ENCODE measurements around the gene PTGFRN.

The PTGFRN gene

DNA sequence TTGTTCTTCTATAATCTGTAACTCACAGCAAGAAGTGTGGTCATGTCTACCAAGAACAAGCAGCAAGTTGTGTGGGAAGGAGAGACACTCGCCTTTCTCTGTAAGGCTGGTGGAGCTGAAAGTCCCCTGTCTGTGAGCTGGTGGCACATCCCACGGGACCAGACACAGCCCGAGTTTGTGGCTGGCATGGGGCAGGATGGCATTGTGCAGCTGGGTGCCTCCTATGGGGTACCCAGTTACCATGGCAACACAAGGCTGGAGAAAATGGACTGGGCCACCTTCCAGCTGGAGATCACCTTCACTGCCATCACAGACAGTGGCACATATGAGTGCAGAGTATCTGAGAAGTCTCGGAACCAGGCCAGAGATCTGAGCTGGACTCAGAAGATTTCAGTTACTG, 107.3 kb downstream of the PTGFRN start:
- H3K4me3 ChIP-seq (ENCODE audit: extremely low read depth, insufficient read depth, low read length, poor library complexity, severe bottlenecking) = no peak overlapping the region
- H3K36me3 ChIP-seq (ENCODE audit: control insufficient read depth, insufficient read depth, low read length) = no peaks in the 10 kb centered on the region
- no peaks in the 10 kb centered on the region for H3K9me3 ChIP-seq (ENCODE audit: control insufficient read depth, low read length)
- WGBS, 2 experiments (ENCODE audit: insufficient coverage in 2 of 2) = 84 to 100% methylated on average over 2 to 3 of the region's 4 CpGs
- no peak overlapping the region for H3K27ac ChIP-seq (ENCODE audit: low read depth, low read length, severe bottlenecking)
- H3K4me1 ChIP-seq (ENCODE audit: control insufficient read depth, insufficient read depth, low read length, poor library complexity, severe bottlenecking) = no peaks in the 10 kb centered on the region

- no peak overlapping the region for H3K27ac ChIP-seq (ENCODE audit: low read depth, low read length, severe bottlenecking)
- H3K4me3 ChIP-seq (ENCODE audit: extremely low read depth, insufficient read depth, low read length, poor library complexity, severe bottlenecking) = no peak overlapping the region
- no peaks in the 10 kb centered on the region for H3K36me3 ChIP-seq (ENCODE audit: control insufficient read depth, insufficient read depth, low read length)
- H3K9me3 ChIP-seq (ENCODE audit: control insufficient read depth, low read length) = no peaks in the 10 kb centered on the region
- no peaks in the 10 kb centered on the region for H3K4me1 ChIP-seq (ENCODE audit: control insufficient read depth, insufficient read depth, low read length, poor library complexity, severe bottlenecking)
- WGBS, 2 experiments (ENCODE audit: insufficient coverage in 2 of 2) = 68 to 86% methylated on average over 1 to 3 of the region's 3 CpGs
Measured at GRCh38 chr1:117017648-117018047, 107.9 kb downstream of the PTGFRN start.

GRCh38 chr1:117020526-117021156, 110.9 kb downstream of the PTGFRN start:
- WGBS, 2 experiments (ENCODE audit: insufficient coverage in 2 of 2) = no CpG with 5 or more reads among the region's 1 CpG
- Histone ChIP-seq H3K4me3 (ENCODE audit: extremely low read depth, insufficient read depth, low read length, poor library complexity, severe bottlenecking) (no peak overlapping the region), H3K4me1 (ENCODE audit: control insufficient read depth, insufficient read depth, low read length, poor library complexity, severe bottlenecking) (no peaks in the 10 kb centered on the region), H3K36me3 (ENCODE audit: control insufficient read depth, insufficient read depth, low read length) (no peaks in the 10 kb centered on the region), H3K27ac (ENCODE audit: low read depth, low read length, severe bottlenecking) (no peak overlapping the region), H3K9me3 (ENCODE audit: control insufficient read depth, low read length) (no peaks in the 10 kb centered on the region)

- no peaks in the 10 kb centered on the region for H3K36me3 ChIP-seq (ENCODE audit: control insufficient read depth, insufficient read depth, low read length)
- peaks cover 7% of the 10 kb centered on the region for H3K4me1 ChIP-seq (ENCODE audit: control insufficient read depth, insufficient read depth, low read length, poor library complexity, severe bottlenecking)
- H3K4me3 ChIP-seq (ENCODE audit: extremely low read depth, insufficient read depth, low read length, poor library complexity, severe bottlenecking) = no peak overlapping the region
- WGBS, 2 experiments (ENCODE audit: insufficient coverage in 2 of 2) = no CpG with 5 or more reads among the region's 3 CpGs
- no peaks in the 10 kb centered on the region for H3K9me3 ChIP-seq (ENCODE audit: control insufficient read depth, low read length)
- no peak overlapping the region for H3K27ac ChIP-seq (ENCODE audit: low read depth, low read length, severe bottlenecking)
Measured at GRCh38 chr1:117022114-117022513, 112.4 kb downstream of the PTGFRN start.

DNA sequence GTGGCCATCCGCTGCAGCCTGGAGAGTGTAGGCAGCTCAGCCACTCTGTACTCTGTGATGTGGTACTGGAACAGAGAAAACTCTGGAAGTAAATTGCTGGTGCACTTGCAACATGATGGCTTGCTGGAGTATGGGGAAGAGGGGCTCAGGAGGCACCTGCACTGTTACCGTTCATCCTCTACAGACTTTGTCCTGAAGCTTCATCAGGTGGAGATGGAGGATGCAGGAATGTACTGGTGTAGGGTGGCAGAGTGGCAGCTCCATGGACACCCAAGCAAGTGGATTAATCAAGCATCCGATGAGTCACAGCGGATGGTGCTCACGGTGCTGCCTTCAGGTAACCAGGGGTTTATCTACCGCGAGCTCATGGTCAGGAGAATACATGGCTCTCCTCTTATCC, 115.9 kb downstream of the PTGFRN start:
- WGBS, 2 experiments (ENCODE audit: insufficient coverage in 2 of 2) = 92 to 100% methylated on average over 4 to 7 of the region's 7 CpGs

DNA sequence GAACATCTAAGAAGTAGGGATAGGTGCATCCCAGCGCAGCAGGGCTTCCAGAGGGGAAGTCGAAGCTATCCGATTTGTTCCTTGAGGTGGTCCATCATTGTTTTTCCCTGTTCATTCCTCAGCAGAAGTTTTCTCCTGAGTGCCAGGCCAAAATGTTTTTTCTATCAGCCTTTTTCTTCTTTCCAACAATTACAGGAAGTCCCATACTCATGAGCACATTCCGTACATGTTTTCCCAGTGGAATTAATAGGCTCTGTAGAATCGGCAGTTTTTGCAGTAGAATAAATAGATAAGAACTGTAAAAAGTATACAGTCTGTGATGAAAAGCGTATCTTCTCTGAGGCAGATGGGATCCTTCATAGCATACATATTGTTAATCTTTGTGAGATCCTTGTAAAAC, 116.6 kb downstream of the PTGFRN start:
- no peak overlapping the region for H3K27ac ChIP-seq (ENCODE audit: low read depth, low read length, severe bottlenecking)
- H3K9me3 ChIP-seq (ENCODE audit: control insufficient read depth, low read length) = no peaks in the 10 kb centered on the region
- H3K36me3 ChIP-seq (ENCODE audit: control insufficient read depth, insufficient read depth, low read length) = no peaks in the 10 kb centered on the region
- no peak overlapping the region for H3K4me3 ChIP-seq (ENCODE audit: extremely low read depth, insufficient read depth, low read length, poor library complexity, severe bottlenecking)
- WGBS, 2 experiments (ENCODE audit: insufficient coverage in 2 of 2) = 96 to 97% methylated on average over 3 to 4 of the region's 6 CpGs
- peaks cover 7% of the 10 kb centered on the region for H3K4me1 ChIP-seq (ENCODE audit: control insufficient read depth, insufficient read depth, low read length, poor library complexity, severe bottlenecking)

More for the DNA sequence above, 115.9 kb downstream of the PTGFRN start:
- H3K9me3 ChIP-seq (ENCODE audit: control insufficient read depth, low read length) = no peaks in the 10 kb centered on the region
- no peak overlapping the region for H3K4me3 ChIP-seq (ENCODE audit: extremely low read depth, insufficient read depth, low read length, poor library complexity, severe bottlenecking)
- H3K36me3 ChIP-seq (ENCODE audit: control insufficient read depth, insufficient read depth, low read length) = no peaks in the 10 kb centered on the region
- H3K4me1 ChIP-seq (ENCODE audit: control insufficient read depth, insufficient read depth, low read length, poor library complexity, severe bottlenecking) = peaks cover 7% of the 10 kb centered on the region
- H3K27ac ChIP-seq (ENCODE audit: low read depth, low read length, severe bottlenecking) = no peak overlapping the region

DNA sequence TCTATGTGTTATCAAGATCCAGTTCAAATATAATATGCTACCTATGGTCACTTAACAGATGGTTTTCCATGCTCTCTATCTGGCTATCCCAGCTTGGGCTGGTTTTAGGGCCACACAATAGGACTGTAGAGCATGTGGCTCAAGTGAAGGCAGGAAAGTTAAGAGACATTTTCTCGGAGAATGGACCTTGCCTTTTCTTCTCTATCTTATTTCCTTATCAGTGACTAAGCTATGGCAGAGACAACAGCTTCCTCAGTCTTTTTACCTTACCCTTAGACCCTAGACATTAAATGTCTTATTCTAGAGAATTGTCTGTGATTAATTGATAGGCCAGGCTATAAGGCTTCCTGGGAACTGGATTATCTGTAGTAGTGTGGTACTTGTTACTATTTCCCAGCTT, 120.0 kb downstream of the PTGFRN start:
- H3K4me3 ChIP-seq (ENCODE audit: extremely low read depth, insufficient read depth, low read length, poor library complexity, severe bottlenecking) = no peak overlapping the region
- H3K9me3 ChIP-seq (ENCODE audit: control insufficient read depth, low read length) = no peaks in the 10 kb centered on the region
- WGBS, 2 experiments (ENCODE audit: insufficient coverage in 2 of 2) = 100% methylated on average over 1 of the region's 1 CpG; no CpG with 5 or more reads in 1 of the 2 experiments
- no peaks in the 10 kb centered on the region for H3K36me3 ChIP-seq (ENCODE audit: control insufficient read depth, insufficient read depth, low read length)
- H3K4me1 ChIP-seq (ENCODE audit: control insufficient read depth, insufficient read depth, low read length, poor library complexity, severe bottlenecking) = peaks cover 7% of the 10 kb centered on the region
- no peak overlapping the region for H3K27ac ChIP-seq (ENCODE audit: low read depth, low read length, severe bottlenecking)

DNA sequence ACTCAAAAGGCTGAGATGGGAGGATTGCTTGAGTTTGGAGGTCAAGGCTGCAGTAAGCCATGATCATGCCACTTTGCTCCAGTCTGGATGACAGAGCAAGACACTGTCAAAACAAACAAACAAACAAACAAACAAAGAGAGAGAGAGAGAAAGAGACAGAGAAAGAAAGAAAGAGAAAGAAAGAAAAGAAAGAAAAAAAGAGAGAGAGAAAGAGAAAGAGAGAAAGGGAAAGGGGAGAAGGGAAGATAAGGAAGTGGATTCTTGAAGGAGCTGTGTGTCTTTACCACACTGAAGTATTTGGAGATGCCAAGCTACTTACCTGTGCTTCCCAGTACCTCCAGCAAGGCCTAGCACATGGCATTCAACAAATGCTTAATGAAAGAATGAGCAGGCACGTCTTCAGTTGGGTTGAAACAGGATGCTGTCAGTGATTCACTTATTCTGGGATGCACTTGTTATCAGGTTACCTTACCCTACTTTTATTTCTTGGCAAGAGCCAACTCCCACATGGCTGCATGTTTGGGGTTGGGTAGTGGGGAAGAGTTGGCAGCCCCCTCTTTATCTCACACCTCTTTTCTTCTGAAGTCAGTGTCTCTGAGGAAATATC, 120.7 kb downstream of the PTGFRN start:
- no peaks in the 10 kb centered on the region for H3K9me3 ChIP-seq (ENCODE audit: control insufficient read depth, low read length)
- H3K4me3 ChIP-seq (ENCODE audit: extremely low read depth, insufficient read depth, low read length, poor library complexity, severe bottlenecking) = no peak overlapping the region
- H3K4me1 ChIP-seq (ENCODE audit: control insufficient read depth, insufficient read depth, low read length, poor library complexity, severe bottlenecking) = peaks cover 7% of the 10 kb centered on the region
- H3K27ac ChIP-seq (ENCODE audit: low read depth, low read length, severe bottlenecking) = no peak overlapping the region
- 89 to 100% methylated on average over 1 of the region's 1 CpG for WGBS, 2 experiments (ENCODE audit: insufficient coverage in 2 of 2)
- H3K36me3 ChIP-seq (ENCODE audit: control insufficient read depth, insufficient read depth, low read length) = no peaks in the 10 kb centered on the region

- Histone ChIP-seq H3K4me3 (ENCODE audit: extremely low read depth, insufficient read depth, low read length, poor library complexity, severe bottlenecking) (no peak overlapping the region), H3K36me3 (ENCODE audit: control insufficient read depth, insufficient read depth, low read length) (no peaks in the 10 kb centered on the region), H3K9me3 (ENCODE audit: control insufficient read depth, low read length) (no peaks in the 10 kb centered on the region), H3K4me1 (ENCODE audit: control insufficient read depth, insufficient read depth, low read length, poor library complexity, severe bottlenecking) (no peaks in the 10 kb centered on the region), H3K27ac (ENCODE audit: low read depth, low read length, severe bottlenecking) (no peak overlapping the region)
- WGBS, 2 experiments (ENCODE audit: insufficient coverage in 2 of 2) = 80 to 84% methylated on average over 1 to 3 of the region's 3 CpGs
Measured at GRCh38 chr1:117032266-117032665, 122.5 kb downstream of the PTGFRN start.

DNA sequence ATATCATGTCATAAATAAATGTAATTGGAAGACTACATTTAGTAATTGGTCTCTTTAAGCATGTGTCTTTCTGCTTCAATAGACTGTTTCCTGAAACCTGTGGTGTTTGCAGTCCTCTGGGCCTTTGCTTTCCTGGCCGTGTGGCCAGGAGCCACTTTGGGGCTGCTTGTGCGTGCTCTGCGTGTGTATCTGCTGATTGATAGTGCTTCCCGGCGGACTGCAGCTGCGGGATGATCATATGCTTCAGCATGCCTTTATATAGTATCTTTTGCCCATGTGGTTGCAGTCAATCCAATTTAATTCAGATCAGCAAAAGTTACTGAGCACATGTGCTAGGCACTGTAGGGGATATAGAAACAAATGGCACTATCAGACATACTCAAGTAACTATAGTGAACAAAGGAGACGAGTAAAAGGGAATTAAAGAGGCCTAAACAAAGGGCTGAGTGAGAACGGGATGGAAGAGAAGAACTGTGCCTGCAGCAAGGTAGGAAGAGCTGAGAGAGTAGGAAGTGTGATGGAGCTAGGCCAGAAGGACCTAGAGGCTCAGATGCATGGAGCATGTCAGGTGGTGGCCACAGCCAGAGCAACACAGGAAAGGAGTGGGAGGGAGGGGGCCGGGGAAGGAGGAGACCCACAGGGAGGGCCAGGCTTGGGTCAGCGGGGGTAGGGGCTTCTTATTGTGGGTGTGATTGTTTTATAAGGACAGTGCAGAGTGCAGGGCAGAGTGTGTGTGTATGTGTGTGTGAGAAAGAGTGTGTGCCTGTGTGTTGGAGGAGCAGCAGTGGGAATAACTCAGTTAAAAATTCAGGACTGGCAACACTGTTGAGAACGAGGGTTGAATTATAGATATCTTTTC, 123.2 kb downstream of the PTGFRN start:
- Histone ChIP-seq H3K4me1 (ENCODE audit: control insufficient read depth, insufficient read depth, low read length, poor library complexity, severe bottlenecking) (no peaks in the 10 kb centered on the region), H3K36me3 (ENCODE audit: control insufficient read depth, insufficient read depth, low read length) (no peaks in the 10 kb centered on the region), H3K4me3 (ENCODE audit: extremely low read depth, insufficient read depth, low read length, poor library complexity, severe bottlenecking) (no peak overlapping the region), H3K27ac (ENCODE audit: low read depth, low read length, severe bottlenecking) (no peak overlapping the region), H3K9me3 (ENCODE audit: control insufficient read depth, low read length) (no peaks in the 10 kb centered on the region)
- WGBS, 2 experiments (ENCODE audit: insufficient coverage in 2 of 2) = 86 to 90% methylated on average over 10 of the region's 11 CpGs

Measured in mesodermal cell (in vitro differentiated cells).